ENCODE measurements around the gene ZC3H11A.
"Not testable (repeated sequence)": the region's sequence is repeated elsewhere in the genome, so short reads cannot be mapped to it uniquely, and the experiment has no call there.

Gene ZC3H11A

GRCh38 chr1:203795441-203796235 lies at the start of gene ZC3H11A, which contains the start of gene ZBED6:
Gene ZC3H11A (plus strand): TSS chr1:203795623. CDS start chr1:203817071, 21,448 bp downstream.
Gene ZBED6 (plus strand): TSS chr1:203795623. CDS start chr1:203797523, 1,900 bp downstream.
- H3K4me3 ChIP-seq (ENCODE audit: low read length) = peak within 1 kb of the TSS; percentile 87
- no peaks in the 10 kb centered on the region for H3K36me3 ChIP-seq (ENCODE audit: control insufficient read depth, insufficient read depth, low read length)
- no peaks in the 10 kb centered on the region for H3K4me1 ChIP-seq (ENCODE audit: control insufficient read depth, insufficient read depth, low read length)
- H3K9me3 ChIP-seq (ENCODE audit: control insufficient read depth, low read length) = no peaks in the 10 kb centered on the region
- H3K27me3 ChIP-seq (ENCODE audit: control insufficient read depth, insufficient read depth, low read length) = no peaks in the 10 kb centered on the region
- H3K9ac ChIP-seq (ENCODE audit: low read length) = peak within 1 kb of the TSS; percentile 87

DNA sequence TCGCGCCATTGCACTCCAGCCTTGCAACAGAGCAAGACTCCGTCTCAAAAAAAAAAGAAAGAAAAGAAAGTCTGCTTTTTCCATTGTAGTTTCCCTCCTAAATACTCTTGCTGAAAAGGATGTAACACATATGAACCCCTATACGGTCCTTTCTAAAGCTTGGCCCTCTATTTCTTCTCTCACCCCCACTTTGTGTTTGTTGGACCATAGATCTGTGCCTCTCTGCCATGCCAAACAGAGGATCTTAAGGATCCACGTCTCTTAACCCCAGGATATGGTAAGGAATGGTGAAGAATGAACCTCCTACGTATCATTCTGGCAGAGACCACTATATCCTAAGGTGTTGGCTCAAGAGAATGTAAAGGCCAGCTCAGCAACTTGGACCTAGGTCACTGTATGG lies 49.1 kb upstream of the ZC3H11A start:
- Histone ChIP-seq H3K9me3 (ENCODE audit: control insufficient read depth, low read length) (no peaks in the 10 kb centered on the region), H3K4me3 (ENCODE audit: low read length) (no peak overlapping the region), H3K27me3 (ENCODE audit: control insufficient read depth, insufficient read depth, low read length) (no peaks in the 10 kb centered on the region), H3K4me1 (ENCODE audit: control insufficient read depth, insufficient read depth, low read length) (peaks cover 2% of the 10 kb centered on the region), H3K9ac (ENCODE audit: low read length) (no peak overlapping the region), H3K36me3 (ENCODE audit: control insufficient read depth, insufficient read depth, low read length) (no peaks in the 10 kb centered on the region)

- Histone ChIP-seq H3K4me3 (ENCODE audit: low read length) (no peak overlapping the region), H3K4me1 (ENCODE audit: control insufficient read depth, insufficient read depth, low read length) (peaks cover 4% of the 10 kb centered on the region), H3K9ac (ENCODE audit: low read length) (no peak overlapping the region), H3K36me3 (ENCODE audit: control insufficient read depth, insufficient read depth, low read length) (no peaks in the 10 kb centered on the region), H3K27me3 (ENCODE audit: control insufficient read depth, insufficient read depth, low read length) (no peaks in the 10 kb centered on the region), H3K9me3 (ENCODE audit: control insufficient read depth, low read length) (no peaks in the 10 kb centered on the region)
Observed at GRCh38 chr1:203751051-203751450, 44.4 kb upstream of the ZC3H11A start.

- not testable (repeated sequence) for H3K4me3 ChIP-seq (ENCODE audit: low read length); H3K27me3 ChIP-seq (ENCODE audit: control insufficient read depth, insufficient read depth, low read length); H3K9ac ChIP-seq (ENCODE audit: low read length); H3K9me3 ChIP-seq (ENCODE audit: control insufficient read depth, low read length); H3K4me1 ChIP-seq (ENCODE audit: control insufficient read depth, insufficient read depth, low read length); H3K36me3 ChIP-seq (ENCODE audit: control insufficient read depth, insufficient read depth, low read length)
Observed at GRCh38 chr1:203751618-203752361, 43.6 kb upstream of the ZC3H11A start.

GRCh38 chr1:203754455-203754864 lies 41.0 kb upstream of the ZC3H11A start:
- Histone ChIP-seq H3K4me1 (ENCODE audit: control insufficient read depth, insufficient read depth, low read length) (peaks cover 4% of the 10 kb centered on the region), H3K36me3 (ENCODE audit: control insufficient read depth, insufficient read depth, low read length) (no peaks in the 10 kb centered on the region), H3K9me3 (ENCODE audit: control insufficient read depth, low read length) (no peaks in the 10 kb centered on the region), H3K9ac (ENCODE audit: low read length) (no peak overlapping the region), H3K4me3 (ENCODE audit: low read length) (no peak overlapping the region), H3K27me3 (ENCODE audit: control insufficient read depth, insufficient read depth, low read length) (no peaks in the 10 kb centered on the region)

DNA sequence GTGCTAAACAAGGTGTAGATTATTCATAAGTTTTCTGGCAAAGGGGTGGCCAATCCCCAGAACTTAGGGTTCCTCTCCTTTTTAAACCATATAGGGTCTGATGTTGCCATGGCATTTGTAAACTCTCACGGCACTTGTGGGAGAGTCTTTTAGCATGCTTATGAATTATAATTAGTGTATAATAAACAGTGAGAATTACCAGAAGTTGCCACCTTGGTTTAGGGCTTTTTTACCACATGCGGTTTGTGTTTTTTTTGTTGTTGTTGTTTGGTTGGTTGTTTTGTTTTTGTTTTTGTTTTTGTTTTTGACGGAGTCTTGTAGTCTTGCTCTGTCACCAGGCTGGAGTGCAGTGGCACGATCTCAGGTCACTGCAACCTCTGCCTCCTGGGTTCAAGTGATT lies 39.4 kb upstream of the ZC3H11A start:
- no peaks in the 10 kb centered on the region for H3K27me3 ChIP-seq (ENCODE audit: control insufficient read depth, insufficient read depth, low read length)
- no peak overlapping the region for H3K4me3 ChIP-seq (ENCODE audit: low read length)
- no peak overlapping the region for H3K9ac ChIP-seq (ENCODE audit: low read length)
- H3K36me3 ChIP-seq (ENCODE audit: control insufficient read depth, insufficient read depth, low read length) = no peaks in the 10 kb centered on the region
- H3K4me1 ChIP-seq (ENCODE audit: control insufficient read depth, insufficient read depth, low read length) = peaks cover 4% of the 10 kb centered on the region
- no peaks in the 10 kb centered on the region for H3K9me3 ChIP-seq (ENCODE audit: control insufficient read depth, low read length)

DNA sequence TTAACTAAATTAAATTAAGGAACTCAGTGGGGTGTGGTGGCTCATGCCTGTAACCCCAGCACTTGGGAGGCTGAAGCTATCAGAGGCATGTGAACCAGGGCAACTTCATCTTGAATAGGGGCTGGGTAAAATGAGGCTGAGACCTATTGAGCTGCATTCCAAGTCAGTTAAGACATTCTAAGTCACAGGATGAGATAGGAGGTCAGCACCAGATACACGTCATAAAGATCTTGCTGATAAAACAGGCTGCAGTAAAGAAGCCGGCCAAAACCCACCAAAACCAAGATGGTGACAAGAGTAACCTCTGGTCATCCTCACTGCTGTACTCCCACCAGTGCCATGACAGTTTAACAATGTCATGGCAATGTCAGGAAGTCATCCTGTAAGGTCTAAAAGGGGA lies 36.7 kb upstream of the ZC3H11A start:
- H3K9me3 ChIP-seq (ENCODE audit: control insufficient read depth, low read length); H3K9ac ChIP-seq (ENCODE audit: low read length); H3K36me3 ChIP-seq (ENCODE audit: control insufficient read depth, insufficient read depth, low read length); H3K4me1 ChIP-seq (ENCODE audit: control insufficient read depth, insufficient read depth, low read length); H3K27me3 ChIP-seq (ENCODE audit: control insufficient read depth, insufficient read depth, low read length); H3K4me3 ChIP-seq (ENCODE audit: low read length): not testable (repeated sequence)

GRCh38 chr1:203760506-203760905 lies 34.9 kb upstream of the ZC3H11A start:
- Histone ChIP-seq H3K4me1 (ENCODE audit: control insufficient read depth, insufficient read depth, low read length) (no peaks in the 10 kb centered on the region), H3K36me3 (ENCODE audit: control insufficient read depth, insufficient read depth, low read length) (no peaks in the 10 kb centered on the region), H3K9ac (ENCODE audit: low read length) (no peak overlapping the region), H3K9me3 (ENCODE audit: control insufficient read depth, low read length) (no peaks in the 10 kb centered on the region), H3K27me3 (ENCODE audit: control insufficient read depth, insufficient read depth, low read length) (no peaks in the 10 kb centered on the region), H3K4me3 (ENCODE audit: low read length) (no peak overlapping the region)

DNA sequence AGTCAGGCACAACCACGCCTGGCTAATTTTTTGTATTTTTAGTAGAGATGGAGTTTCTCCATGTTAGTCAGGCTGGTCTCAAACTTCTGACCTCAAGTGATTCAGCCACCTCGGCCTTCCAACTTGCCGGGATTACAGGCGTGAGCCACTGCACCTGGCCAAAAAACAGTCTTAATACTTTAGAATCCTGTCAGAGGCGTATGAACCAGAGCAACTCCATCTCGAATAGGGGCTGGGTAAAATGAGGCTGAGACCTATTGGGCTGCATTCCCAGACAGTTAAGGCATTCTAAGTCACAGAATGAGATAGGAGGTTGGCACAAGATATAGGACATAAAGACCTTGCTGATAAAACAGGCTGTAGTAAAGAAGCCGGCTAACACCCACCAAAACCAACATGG lies 33.5 kb upstream of the ZC3H11A start:
- H3K36me3 ChIP-seq (ENCODE audit: control insufficient read depth, insufficient read depth, low read length); H3K4me3 ChIP-seq (ENCODE audit: low read length); H3K9me3 ChIP-seq (ENCODE audit: control insufficient read depth, low read length); H3K9ac ChIP-seq (ENCODE audit: low read length); H3K27me3 ChIP-seq (ENCODE audit: control insufficient read depth, insufficient read depth, low read length); H3K4me1 ChIP-seq (ENCODE audit: control insufficient read depth, insufficient read depth, low read length): not testable (repeated sequence)

- Histone ChIP-seq H3K9ac (ENCODE audit: low read length) (no peak overlapping the region), H3K36me3 (ENCODE audit: control insufficient read depth, insufficient read depth, low read length) (no peaks in the 10 kb centered on the region), H3K4me3 (ENCODE audit: low read length) (no peak overlapping the region), H3K9me3 (ENCODE audit: control insufficient read depth, low read length) (no peaks in the 10 kb centered on the region), H3K27me3 (ENCODE audit: control insufficient read depth, insufficient read depth, low read length) (no peaks in the 10 kb centered on the region), H3K4me1 (ENCODE audit: control insufficient read depth, insufficient read depth, low read length) (no peaks in the 10 kb centered on the region)
Observed at GRCh38 chr1:203763505-203763904, 31.9 kb upstream of the ZC3H11A start.

- Histone ChIP-seq H3K36me3 (ENCODE audit: control insufficient read depth, insufficient read depth, low read length) (no peaks in the 10 kb centered on the region), H3K27me3 (ENCODE audit: control insufficient read depth, insufficient read depth, low read length) (no peaks in the 10 kb centered on the region), H3K9ac (ENCODE audit: low read length) (no peak overlapping the region), H3K9me3 (ENCODE audit: control insufficient read depth, low read length) (no peaks in the 10 kb centered on the region), H3K4me3 (ENCODE audit: low read length) (no peak overlapping the region), H3K4me1 (ENCODE audit: control insufficient read depth, insufficient read depth, low read length) (peaks cover 7% of the 10 kb centered on the region)
Observed at GRCh38 chr1:203764105-203765028, 31.1 kb upstream of the ZC3H11A start.

Data from mucosa of stomach (tissue), 1 donor.